ENCODE data around the gene SUSD6.

SUSD6 gene

DNA sequence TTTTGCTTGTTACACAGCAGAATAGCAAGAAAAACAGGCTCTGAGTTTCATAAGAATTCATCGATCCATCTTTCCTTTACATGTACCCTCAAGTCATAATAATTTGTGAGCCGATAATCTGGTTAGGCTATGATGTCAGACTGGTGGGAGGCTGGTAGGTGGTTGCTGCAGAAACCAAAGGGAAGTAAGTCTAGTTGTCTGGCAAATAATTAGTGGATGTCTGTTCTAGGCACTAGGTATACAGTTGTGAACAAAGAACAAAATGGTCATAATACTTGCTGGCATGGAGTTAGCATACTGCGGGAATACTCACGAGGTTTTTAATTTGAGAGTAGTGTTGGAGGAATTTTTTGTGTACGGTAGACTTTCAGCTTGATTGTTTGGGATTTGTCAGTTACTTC lies 8.8 kb downstream of the SUSD6 start:
- no peak for DNase-seq (ENCODE audit: insufficient read length, low spot score)

DNA sequence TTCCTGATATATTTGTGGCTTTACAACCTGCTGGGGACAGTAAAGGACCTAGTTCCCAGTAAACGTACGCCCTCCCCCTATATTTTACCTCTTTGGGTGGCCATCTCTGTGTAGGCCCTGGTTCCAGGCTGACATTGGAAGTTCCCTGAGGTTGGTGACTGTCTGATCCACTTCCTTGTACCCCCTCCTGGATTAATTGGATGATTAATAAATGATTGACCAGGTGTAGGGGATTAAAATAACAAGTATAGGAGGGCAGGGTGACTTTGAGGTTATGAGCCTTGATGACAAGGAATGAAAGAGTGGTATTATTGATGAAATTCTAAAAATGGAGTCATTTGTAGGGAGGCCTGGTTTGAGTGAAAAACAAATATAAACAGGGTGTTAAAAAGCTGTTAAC lies 9.6 kb downstream of the SUSD6 start:
- no peak for TF ChIP-seq POLR2A (IDR thresholded peaks at IDR 0.05; ENCODE audit: low read depth, low read length)
- FAIRE-seq (no peak), DNase-seq (ENCODE audit: insufficient read length, low spot score) (no peak)

More for the DNA sequence above, 8.8 kb downstream of the SUSD6 start:
- TF ChIP-seq POLR2A (IDR thresholded peaks at IDR 0.05; ENCODE audit: low read depth, low read length): no peak
- no peak for FAIRE-seq

DNA sequence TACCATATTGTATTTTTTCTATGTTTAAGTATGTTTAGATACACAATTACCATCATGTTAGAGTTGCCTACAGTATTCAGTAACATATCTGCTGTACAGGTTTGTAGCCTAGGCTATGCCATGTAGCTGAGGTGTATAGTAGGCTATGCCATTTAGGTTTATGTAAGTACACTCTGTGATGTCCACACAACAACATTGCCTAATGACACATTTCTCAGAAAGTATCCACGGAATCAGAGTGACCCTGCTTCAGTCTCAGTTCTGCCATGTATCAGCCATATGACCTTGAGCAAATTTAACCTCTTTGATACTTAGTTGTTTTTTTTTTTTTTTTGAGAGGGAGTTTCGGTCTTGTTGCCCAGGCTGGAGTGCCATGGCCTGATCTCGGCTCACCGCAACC lies 12.7 kb downstream of the SUSD6 start:
- FAIRE-seq: no peak
- DNase-seq (ENCODE audit: insufficient read length, low spot score): no peak
- TF ChIP-seq POLR2A (IDR thresholded peaks at IDR 0.05; ENCODE audit: low read depth, low read length): no peak

DNA sequence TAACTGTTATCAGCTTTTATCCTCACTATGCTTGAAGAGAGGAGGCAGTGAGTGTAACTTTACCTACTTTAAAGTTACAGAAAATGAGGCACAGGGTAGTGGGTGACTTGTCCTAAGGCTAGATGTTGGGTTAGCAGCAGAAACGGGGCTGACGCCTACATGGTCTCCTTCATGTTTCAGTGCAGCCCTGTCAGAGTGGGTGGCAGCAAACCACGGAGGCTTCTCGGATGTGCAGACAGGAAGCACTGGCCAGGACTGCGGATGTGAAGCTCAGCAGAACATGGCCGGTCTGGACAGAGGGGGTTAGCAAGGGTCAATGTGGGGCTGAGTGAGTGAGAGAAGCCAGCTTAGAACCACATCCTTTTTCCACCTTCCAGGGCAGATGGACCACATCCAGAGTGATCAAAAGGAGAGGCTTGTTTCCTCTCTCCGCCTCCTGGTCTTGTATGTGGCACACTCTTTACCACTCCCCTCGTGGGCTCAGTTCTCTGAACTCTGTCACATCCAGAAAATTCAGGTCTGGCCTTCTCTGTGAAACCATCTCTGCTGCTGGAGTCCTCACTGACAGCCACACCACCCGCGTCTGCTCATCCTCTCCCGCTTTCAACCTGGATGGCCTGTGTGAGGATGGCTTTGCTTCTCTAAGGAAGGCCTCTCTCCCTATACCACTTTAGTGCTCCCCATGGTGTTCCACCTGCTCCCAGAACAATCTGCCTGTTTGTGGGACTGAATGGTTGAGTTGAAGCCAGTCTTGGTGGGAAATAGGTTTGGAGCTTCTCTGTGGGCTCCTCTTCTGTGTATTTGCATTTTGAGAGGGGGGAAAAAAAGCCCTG lies 14.1 kb downstream of the SUSD6 start:
- no peak for TF ChIP-seq POLR2A (IDR thresholded peaks at IDR 0.05; ENCODE audit: low read depth, low read length)
- DNase-seq (ENCODE audit: insufficient read length, low spot score): no peak
- FAIRE-seq: no peak

DNA sequence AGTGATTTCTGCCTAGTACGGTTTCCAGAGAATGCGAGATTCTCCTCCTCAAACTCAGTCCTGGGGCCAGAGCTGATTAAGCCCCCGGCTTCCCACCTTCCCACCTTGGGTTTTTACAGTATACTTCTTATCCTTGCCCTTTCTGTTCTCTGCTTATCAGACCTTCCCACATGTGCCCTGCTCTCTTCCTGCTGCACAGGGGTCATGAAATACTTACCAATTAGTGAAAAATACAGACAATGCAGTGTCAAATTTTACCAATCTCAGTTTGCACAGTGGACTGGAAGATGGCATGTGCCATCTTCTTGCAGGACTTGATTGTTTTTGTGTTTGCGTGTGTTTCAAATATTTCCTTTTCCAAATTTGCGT lies 14.7 kb downstream of the SUSD6 start:
- no peak for FAIRE-seq
- no peak for DNase-seq (ENCODE audit: insufficient read length, low spot score)

DNA sequence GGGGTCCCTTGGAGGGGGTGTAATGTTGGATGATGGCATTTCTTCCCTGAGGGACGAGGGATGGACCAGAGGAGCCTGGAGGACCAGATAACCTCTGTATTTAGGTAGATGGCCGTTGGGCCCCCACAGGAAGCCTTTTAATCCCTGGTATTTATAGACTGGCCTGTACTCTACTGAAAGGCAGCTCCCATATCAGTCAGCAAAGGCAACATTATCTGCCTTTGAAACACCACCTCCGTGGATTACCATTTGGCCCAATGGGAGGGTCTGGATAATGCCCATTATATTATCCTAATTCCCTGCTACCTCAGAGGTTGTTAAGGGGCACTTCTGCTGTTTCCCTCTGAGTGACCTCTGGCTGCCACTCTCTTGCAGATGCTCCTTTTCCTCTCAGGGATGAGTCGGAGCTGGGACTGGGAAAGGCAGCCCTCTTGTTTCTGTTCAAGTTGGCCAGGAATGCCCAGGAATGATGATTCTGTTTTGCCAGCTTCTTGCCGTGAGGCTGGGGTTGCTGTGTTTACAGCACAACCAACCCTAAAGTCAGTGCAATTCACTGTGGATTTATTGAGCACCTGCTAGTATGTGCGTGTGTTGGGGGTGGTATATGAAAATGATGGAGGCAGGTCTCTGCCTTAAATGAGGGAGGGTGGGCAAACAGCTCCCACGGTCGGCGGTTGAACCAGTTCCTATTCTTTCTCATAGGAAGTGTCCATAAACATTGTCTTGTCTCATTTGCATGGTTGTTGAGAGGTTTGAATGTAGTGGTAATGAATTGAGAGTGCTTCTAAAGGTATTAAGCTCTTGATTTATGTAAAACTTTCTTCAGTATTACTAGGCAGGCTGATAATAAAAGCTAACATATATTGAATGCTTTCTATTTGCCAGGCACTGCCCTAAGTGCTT lies 18.1 kb downstream of the SUSD6 start:
- no peak for TF ChIP-seq POLR2A (IDR thresholded peaks at IDR 0.05; ENCODE audit: low read depth, low read length)
- no peak for FAIRE-seq
- DNase-seq (ENCODE audit: insufficient read length, low spot score): no peak

More for the DNA sequence above, 14.7 kb downstream of the SUSD6 start:
- TF ChIP-seq POLR2A (IDR thresholded peaks at IDR 0.05; ENCODE audit: low read depth, low read length): no peak

DNA sequence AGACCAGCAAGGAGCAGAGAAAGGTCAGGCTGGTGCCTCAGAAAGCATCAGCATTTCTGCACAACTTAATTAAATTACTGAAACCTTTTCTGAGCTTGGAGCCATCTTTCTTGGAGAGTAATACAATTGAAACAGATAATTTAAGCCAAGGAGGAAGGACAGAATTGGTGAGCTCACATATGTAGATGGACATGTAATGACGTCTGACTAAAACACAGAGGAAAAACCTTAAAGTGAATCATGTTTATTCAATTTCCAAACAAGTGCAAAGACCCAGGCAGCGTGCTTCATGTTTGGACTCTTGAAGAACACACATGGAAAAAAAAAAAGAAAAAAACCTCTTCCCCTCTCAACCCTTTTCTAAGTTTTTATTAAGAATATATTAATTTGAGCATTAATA lies 19.0 kb downstream of the SUSD6 start:
- DNase-seq (ENCODE audit: insufficient read length, low spot score) (no peak), FAIRE-seq (no peak)
- TF ChIP-seq POLR2A (IDR thresholded peaks at IDR 0.05; ENCODE audit: low read depth, low read length): no peak

DNA sequence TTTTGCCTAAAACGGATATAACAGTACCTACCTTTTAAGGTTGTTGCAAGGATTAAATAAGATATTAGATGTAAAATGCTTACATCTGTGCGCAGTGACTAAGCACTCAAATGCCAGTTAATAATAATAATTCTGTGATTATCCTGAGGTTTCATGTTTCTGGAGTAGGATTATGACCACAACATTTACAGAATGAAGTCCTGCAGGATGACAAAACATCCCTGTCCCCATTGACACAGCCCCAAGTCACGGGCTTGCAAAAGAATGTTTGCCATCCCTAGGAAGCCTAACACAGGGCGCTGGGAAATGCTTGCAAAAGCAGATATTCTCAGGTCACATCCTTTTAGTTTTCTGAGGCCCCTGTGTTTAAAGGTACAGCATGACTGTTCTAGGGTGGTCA lies 20.1 kb downstream of the SUSD6 start:
- DNase-seq (ENCODE audit: insufficient read length, low spot score) (no peak), FAIRE-seq (no peak)
- TF ChIP-seq POLR2A (IDR thresholded peaks at IDR 0.05; ENCODE audit: low read depth, low read length): no peak

DNA sequence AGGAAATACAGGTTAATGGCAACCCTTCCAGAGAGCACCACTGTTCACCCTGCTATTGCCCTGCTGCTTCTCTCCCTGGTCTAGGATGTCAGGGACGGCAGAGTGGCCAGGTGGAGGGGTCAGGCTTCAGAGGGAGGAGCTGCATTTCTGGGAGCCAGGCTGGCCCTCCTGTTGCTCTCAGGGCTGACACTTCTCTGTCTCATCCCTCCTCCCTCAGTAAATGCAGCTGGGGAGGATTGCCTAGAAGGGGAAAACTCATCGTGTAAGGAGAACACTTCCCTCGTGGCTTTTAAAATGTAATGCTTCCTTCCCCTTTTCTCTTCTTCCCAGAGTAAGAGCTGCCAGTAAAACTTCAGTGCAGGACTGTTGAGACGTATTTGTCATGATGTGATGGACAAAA lies 20.8 kb downstream of the SUSD6 start:
- no peak for DNase-seq (ENCODE audit: insufficient read length, low spot score)
- FAIRE-seq: no peak
- no peak for TF ChIP-seq POLR2A (IDR thresholded peaks at IDR 0.05; ENCODE audit: low read depth, low read length)

DNA sequence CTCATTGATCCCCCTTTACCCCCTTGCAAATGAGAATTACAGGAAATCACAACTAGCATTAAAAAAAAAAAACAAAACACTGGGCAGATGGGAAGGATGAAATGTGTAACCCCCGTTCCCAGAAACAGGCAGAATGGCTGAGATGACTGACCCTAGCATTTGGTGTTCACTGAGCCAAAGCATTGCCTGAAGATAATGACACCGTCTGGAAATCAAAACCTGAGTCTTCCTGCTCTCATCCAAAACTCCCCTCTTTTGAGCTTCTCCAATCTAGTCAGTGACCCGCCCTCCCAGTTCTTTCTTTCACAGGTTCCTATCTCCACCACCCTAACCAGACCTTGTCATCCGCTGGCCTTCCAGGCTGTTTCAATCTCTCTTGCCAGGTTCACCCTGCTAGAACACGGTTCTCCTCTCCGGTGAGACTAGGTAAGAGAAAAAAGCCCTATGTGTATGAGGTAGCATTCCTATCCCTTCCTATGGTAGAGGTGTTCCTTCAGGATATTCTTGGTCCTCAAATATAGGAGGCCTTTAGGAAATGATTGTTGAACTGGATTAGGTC lies 21.3 kb downstream of the SUSD6 start:
- no peak for TF ChIP-seq POLR2A (IDR thresholded peaks at IDR 0.05; ENCODE audit: low read depth, low read length)
- FAIRE-seq (no peak), DNase-seq (ENCODE audit: insufficient read length, low spot score) (no peak)

DNA sequence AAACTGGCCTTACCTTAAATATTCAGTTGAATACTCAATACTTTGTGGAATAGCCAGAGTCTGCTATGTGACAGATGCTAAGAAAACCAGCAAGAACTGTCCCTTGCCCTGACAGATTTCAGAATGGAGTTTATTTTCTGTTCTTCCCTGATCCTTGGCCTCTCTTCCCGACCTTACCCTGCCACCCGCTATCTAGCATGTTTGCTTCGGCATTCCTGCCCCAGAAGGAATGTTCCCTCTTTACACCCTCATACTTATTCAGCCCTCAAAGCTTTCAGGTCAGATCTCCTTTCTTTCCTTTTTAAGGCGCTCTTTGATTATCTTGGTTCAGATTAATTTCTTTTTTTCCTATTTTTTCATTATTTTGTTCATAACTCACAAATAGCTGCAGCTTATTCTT lies 21.8 kb downstream of the SUSD6 start:
- DNase-seq (ENCODE audit: insufficient read length, low spot score) (no peak), FAIRE-seq (no peak)
- no peak for TF ChIP-seq POLR2A (IDR thresholded peaks at IDR 0.05; ENCODE audit: low read depth, low read length)

DNA sequence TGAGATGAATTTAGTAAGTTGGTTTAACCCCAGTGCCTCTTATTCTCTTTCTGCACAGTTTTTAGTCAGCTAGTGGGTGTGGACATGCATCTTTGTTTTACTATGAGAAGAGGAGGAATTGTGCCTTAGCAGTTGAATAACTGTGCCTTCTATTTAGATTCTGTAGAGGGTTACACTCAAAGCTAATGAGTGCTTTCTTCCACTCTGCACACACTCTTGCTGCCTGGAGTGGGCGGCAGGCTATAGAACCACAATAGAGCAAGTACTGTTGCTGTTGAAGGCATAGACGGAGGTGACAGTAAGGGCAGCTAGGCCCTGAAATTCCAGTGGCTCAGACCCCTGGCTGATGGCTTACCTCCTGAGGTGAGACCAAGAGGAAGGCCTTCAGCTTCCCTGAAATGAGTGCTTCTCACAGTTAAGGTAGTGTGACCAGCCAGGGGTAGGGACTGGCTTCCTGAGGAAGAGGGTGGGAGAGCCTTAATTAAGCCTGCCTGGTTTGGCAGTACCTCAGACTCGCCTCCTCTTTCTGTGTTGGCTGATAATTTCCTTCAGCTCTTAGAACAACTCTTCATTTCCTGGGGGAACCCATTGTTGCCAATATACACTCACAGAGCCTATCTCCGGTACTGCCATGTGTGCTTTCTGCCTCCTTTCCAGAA lies 24.7 kb downstream of the SUSD6 start:
- no peak for TF ChIP-seq POLR2A (IDR thresholded peaks at IDR 0.05; ENCODE audit: low read depth, low read length)
- DNase-seq (ENCODE audit: insufficient read length, low spot score): no peak
- no peak for FAIRE-seq

DNA sequence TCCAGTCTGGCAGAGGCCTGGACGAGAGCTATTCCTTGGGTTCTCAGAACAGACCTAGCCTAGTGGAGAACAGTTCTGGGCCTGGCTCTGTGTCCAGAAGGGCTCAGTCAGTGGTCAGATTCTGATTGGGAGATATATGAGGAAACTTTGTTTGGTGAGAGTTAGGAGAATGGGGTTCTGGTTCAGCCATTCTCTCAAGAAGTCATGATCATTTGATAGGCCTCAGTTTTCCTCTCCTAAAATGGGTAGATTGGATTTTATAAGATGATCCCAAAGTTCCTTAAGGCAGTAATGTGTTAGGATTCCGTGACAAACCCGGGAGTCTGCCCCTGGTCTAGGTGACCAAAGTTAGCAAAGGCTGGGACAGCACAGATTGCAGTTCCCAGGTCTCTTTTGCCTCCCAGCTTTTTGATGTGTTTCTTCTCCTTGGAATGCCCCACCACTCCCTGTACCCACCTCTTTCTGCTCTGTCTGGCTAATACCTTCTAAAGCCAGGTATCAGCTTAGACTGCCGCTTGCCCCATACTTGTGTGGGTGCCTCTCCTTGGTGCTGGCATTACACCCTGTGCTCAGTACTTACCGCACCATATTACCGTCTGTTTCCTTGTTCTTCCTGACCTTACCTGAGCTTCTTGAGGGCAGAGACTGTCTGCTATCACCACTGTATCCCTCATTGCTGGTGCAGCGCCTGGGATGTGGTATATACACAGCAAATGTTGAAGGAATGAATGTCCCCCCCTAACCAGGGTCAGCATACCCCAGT lies 25.5 kb downstream of the SUSD6 start:
- no peak for FAIRE-seq
- DNase-seq (ENCODE audit: insufficient read length, low spot score): no peak
- TF ChIP-seq POLR2A (IDR thresholded peaks at IDR 0.05; ENCODE audit: low read depth, low read length): no peak

Measured in H54 (cell line).